ENCODE measurements around the gene IFT122.

GRCh38 chr3:129434140-129434539 is 5.9 kb upstream of the IFT122 start:
- TF ChIP-seq CTCF (IDR thresholded peaks at IDR 0.05; ENCODE audit: insufficient read depth, low read length) (no peak), POLR2AphosphoS5 (IDR thresholded peaks at IDR 0.05; ENCODE audit: low read depth) (no peak)
